ENCODE results near the gene SREK1.
A peak's percentile ranks its signal among the peaks of the same experiment; 100 is the strongest.
"Not testable (repeated sequence)": the region's sequence is repeated elsewhere in the genome, so short reads cannot be mapped to it uniquely, and the experiment has no call there.

Gene SREK1

GRCh38 chr5:66207800-66208561 lies 63.9 kb downstream of the SREK1 start:
- in situ Hi-C loops (cut with HindIII; ENCODE audit: low pct_unique_long_range_greater_than_20kb, low sequenced_read_pairs): no loop called here
- DNase-seq (ENCODE audit: low read depth in 1 of 2, low spot score in 1 of 2): no peak
- no peak for TF ChIP-seq JUND (IDR thresholded peaks at IDR 0.05; ENCODE audit: low read depth)

- no peak for TF ChIP-seq JUND (IDR thresholded peaks at IDR 0.05; ENCODE audit: low read depth)
- in situ Hi-C loops (cut with HindIII; ENCODE audit: low pct_unique_long_range_greater_than_20kb, low sequenced_read_pairs): no loop called here
- DNase-seq (ENCODE audit: low read depth in 1 of 2, low spot score in 1 of 2): peak in 1 of 2 experiments; percentile 53
Observed at GRCh38 chr5:66209350-66209749, 65.2 kb downstream of the SREK1 start.

- in situ Hi-C loops (cut with HindIII; ENCODE audit: low pct_unique_long_range_greater_than_20kb, low sequenced_read_pairs): no loop called here
- no peak for TF ChIP-seq JUND (IDR thresholded peaks at IDR 0.05; ENCODE audit: low read depth)
- DNase-seq (ENCODE audit: low read depth in 1 of 2, low spot score in 1 of 2): no peak
Observed at GRCh38 chr5:66209794-66210193, 65.7 kb downstream of the SREK1 start.

GRCh38 chr5:66213533-66213932 lies 69.4 kb downstream of the SREK1 start:
- no peak for TF ChIP-seq JUND (IDR thresholded peaks at IDR 0.05; ENCODE audit: low read depth)
- in situ Hi-C loops (cut with HindIII; ENCODE audit: low pct_unique_long_range_greater_than_20kb, low sequenced_read_pairs): no loop called here
- no peak for DNase-seq (ENCODE audit: low read depth in 1 of 2, low spot score in 1 of 2)

GRCh38 chr5:66222455-66222854 lies 78.4 kb downstream of the SREK1 start:
- TF ChIP-seq JUND (IDR thresholded peaks at IDR 0.05; ENCODE audit: low read depth): no peak
- no peak for DNase-seq (ENCODE audit: low read depth in 1 of 2, low spot score in 1 of 2)
- in situ Hi-C loops (cut with HindIII; ENCODE audit: low pct_unique_long_range_greater_than_20kb, low sequenced_read_pairs): no loop called here

- in situ Hi-C loops (cut with HindIII; ENCODE audit: low pct_unique_long_range_greater_than_20kb, low sequenced_read_pairs); DNase-seq (ENCODE audit: low read depth in 1 of 2, low spot score in 1 of 2): not testable (repeated sequence)
Observed at GRCh38 chr5:66222896-66223295, 78.8 kb downstream of the SREK1 start.

GRCh38 chr5:66223637-66224036 lies 79.5 kb downstream of the SREK1 start:
- in situ Hi-C loops (cut with HindIII; ENCODE audit: low pct_unique_long_range_greater_than_20kb, low sequenced_read_pairs): no loop called here
- TF ChIP-seq JUND (IDR thresholded peaks at IDR 0.05; ENCODE audit: low read depth): no peak
- peak in 1 of 2 experiments; percentile 27 for DNase-seq (ENCODE audit: low read depth in 1 of 2, low spot score in 1 of 2)

- no peak for DNase-seq (ENCODE audit: low read depth in 1 of 2, low spot score in 1 of 2)
- TF ChIP-seq JUND (IDR thresholded peaks at IDR 0.05; ENCODE audit: low read depth): no peak
- in situ Hi-C loops (cut with HindIII; ENCODE audit: low pct_unique_long_range_greater_than_20kb, low sequenced_read_pairs): no loop called here
Observed at GRCh38 chr5:66224274-66224673, 80.2 kb downstream of the SREK1 start.

GRCh38 chr5:66224773-66225553 lies 80.9 kb downstream of the SREK1 start:
- no peak for TF ChIP-seq JUND (IDR thresholded peaks at IDR 0.05; ENCODE audit: low read depth)
- DNase-seq (ENCODE audit: low read depth in 1 of 2, low spot score in 1 of 2): no peak
- in situ Hi-C loops (cut with HindIII; ENCODE audit: low pct_unique_long_range_greater_than_20kb, low sequenced_read_pairs): no loop called here

- TF ChIP-seq JUND (IDR thresholded peaks at IDR 0.05; ENCODE audit: low read depth): no peak
- in situ Hi-C loops (cut with HindIII; ENCODE audit: low pct_unique_long_range_greater_than_20kb, low sequenced_read_pairs): no loop called here
- DNase-seq (ENCODE audit: low read depth in 1 of 2, low spot score in 1 of 2): no peak
Observed at GRCh38 chr5:66230551-66230950, 86.5 kb downstream of the SREK1 start.

GRCh38 chr5:66231508-66231907 lies 87.4 kb downstream of the SREK1 start:
- no peak for TF ChIP-seq JUND (IDR thresholded peaks at IDR 0.05; ENCODE audit: low read depth)
- no peak for DNase-seq (ENCODE audit: low read depth in 1 of 2, low spot score in 1 of 2)
- in situ Hi-C loops (cut with HindIII; ENCODE audit: low pct_unique_long_range_greater_than_20kb, low sequenced_read_pairs): no loop called here

GRCh38 chr5:66232275-66232674 lies 88.2 kb downstream of the SREK1 start:
- TF ChIP-seq JUND (IDR thresholded peaks at IDR 0.05; ENCODE audit: low read depth): no peak
- no peak for DNase-seq (ENCODE audit: low read depth in 1 of 2, low spot score in 1 of 2)
- in situ Hi-C loops (cut with HindIII; ENCODE audit: low pct_unique_long_range_greater_than_20kb, low sequenced_read_pairs): no loop called here

- no peak for DNase-seq (ENCODE audit: low read depth in 1 of 2, low spot score in 1 of 2)
- in situ Hi-C loops (cut with HindIII; ENCODE audit: low pct_unique_long_range_greater_than_20kb, low sequenced_read_pairs): no loop called here
- no peak for TF ChIP-seq JUND (IDR thresholded peaks at IDR 0.05; ENCODE audit: low read depth)
Observed at GRCh38 chr5:66232706-66233445, 88.8 kb downstream of the SREK1 start.
